Ovary (tissue), 3 donors: Measurements from ENCODE around the gene FSCB.

ENCODE experiments used
- CTCF ChIP-seq, 3 donors: fragments of 450-650 bp in 2 of 3; fragments of 200-600 bp in 1 of 3; IDR thresholded peaks; one replicate each; pipeline versions ENCODE4 v1.5.1 to v1.8.0; 2016 to 2022; ENCODE audit warnings: antibody characterized with exemption in 3 of 3, mild to moderate bottlenecking in 1 of 3
- POLR2A ChIP-seq: fragments of 450-650 bp; IDR thresholded peaks from one replicate; pipeline ENCODE4 v1.6.1; 2017; ENCODE audit warnings: antibody characterized with exemption, mild to moderate bottlenecking, moderate library complexity
- donor health status: DM: no; HTN: no; CAD: no.

DNA sequence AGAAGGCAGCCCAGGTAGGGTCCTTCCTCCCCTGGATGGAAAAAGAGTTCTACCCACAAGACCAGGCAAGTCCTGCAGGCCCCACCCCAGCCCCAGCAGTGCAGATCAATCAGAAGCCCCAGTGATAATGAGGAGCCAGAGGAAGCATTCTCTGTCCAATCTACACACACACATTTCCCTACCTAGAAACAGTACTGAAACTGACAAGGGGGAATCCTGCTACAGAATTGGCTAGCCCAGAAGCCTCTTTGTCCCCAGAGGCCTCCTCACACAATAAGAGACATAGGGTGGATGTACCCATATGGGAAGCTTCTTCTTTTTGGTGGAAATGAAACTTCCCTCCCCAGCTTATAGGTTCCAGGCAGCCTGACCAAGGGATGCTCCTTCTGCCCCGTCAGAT is 9.9 kb downstream of the FSCB start:
- TF ChIP-seq POLR2A (no peak), CTCF (IDR thresholded peaks at IDR 0.05) (no peak)
